ENCODE data around the gene DISC1.
"Not testable (repeated sequence)": the region's sequence is repeated elsewhere in the genome, so short reads cannot be mapped to it uniquely, and the experiment has no call there.

The DISC1 gene

DNA sequence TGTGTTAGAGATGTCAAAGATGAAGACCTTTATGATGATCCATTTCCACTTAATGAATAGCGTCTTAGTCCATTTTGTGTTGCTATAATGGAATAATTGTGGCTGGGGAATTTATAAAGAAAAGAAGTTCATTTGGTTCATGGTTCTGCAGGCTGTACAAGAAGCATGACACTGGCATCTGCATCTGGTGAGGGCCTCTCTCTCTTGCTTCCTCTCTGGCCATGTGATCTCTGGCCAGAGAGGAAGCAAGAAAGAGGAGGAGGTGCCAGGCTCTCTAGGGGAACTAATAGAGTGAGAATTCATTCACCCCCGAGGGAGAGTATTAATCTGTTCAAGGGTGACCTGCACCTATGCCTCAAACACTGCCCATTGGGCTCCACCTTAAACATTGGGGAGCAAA lies 242.8 kb downstream of the DISC1 start:
- in situ Hi-C loops (cut with MboI; ENCODE audit: low sequenced_read_pairs) = loop anchor here (25.0 kb wide), 2 partner anchors 768 to 1368 kb away; partner anchors contain the start of gene SIPA1L2

DNA sequence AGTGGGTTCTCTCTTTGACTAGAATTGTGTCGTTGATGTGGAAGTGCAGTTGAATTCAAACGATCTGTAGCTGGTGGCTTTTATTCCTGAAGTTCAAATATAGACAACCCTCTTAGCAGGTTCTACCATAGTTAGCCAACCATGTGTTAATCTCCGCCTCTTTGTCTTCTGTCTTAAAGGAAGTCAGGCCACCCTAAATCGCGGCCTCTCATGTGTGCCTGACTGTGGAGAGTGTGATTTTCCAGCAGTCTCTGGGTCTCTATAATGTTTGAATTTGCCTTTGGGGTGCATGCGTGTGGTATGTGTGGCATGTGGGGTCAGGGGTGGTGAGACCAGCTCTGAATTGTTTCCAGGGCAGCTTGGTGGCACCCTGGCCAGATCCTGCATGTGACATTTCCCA lies 244.9 kb downstream of the DISC1 start:
- in situ Hi-C loops (cut with MboI; ENCODE audit: low sequenced_read_pairs) = loop anchor here (25.0 kb wide), 2 partner anchors 766 to 1366 kb away; partner anchors contain the start of gene SIPA1L2

DNA sequence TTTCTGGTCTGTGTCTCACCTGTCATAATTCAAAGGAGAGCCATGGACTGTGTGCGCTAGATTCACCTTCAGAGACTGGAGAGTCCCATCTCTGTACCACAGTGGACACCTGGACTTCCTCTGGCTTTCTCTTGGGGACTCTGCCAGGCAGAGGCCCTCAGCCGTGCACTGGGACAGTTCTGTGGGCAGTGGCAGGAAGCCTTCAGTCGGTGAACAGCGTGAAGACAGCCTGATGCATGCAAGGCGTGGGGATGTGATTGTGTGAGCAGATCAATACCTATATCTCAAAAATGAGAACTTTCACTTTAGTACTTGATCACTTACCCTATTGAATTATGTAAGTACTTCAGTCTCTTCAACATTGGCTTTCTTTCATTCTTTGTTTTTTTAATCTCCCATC lies 245.3 kb downstream of the DISC1 start:
- in situ Hi-C loops (cut with MboI; ENCODE audit: low sequenced_read_pairs) = loop anchor here (25.0 kb wide), 2 partner anchors 765 to 1365 kb away; partner anchors contain the start of gene SIPA1L2

- in situ Hi-C loops (cut with MboI; ENCODE audit: low sequenced_read_pairs) = loop anchor here (25.0 kb wide), 2 partner anchors 765 to 1365 kb away; partner anchors contain the start of gene SIPA1L2
Measured at GRCh38 chr1:231872461-231872910, 245.9 kb downstream of the DISC1 start.

GRCh38 chr1:231878737-231879136 lies 252.1 kb downstream of the DISC1 start:
- in situ Hi-C loops (cut with MboI; ENCODE audit: low sequenced_read_pairs) = no loop called here

DNA sequence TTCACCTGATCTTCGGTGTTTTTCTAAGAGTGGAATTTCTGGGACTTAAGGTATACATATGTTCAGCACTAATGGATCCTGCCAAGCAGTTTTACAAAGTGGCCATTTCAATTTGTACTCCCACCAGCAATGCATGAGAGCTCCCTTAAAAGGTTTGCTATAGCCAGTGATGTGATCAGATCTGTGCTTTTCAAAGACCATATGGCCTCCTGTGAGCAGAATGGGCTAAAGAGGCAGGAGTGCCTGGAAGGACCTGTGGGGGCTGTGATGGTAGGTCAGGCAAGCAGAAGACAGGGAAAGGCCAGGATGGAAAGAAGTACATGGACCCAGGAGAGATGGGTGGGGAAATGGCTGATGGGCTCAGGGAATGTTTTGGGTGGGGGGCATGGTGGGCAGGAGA lies 252.7 kb downstream of the DISC1 start:
- in situ Hi-C loops (cut with MboI; ENCODE audit: low sequenced_read_pairs) = no loop called here

GRCh38 chr1:231882333-231882732 lies 255.7 kb downstream of the DISC1 start:
- in situ Hi-C loops (cut with MboI; ENCODE audit: low sequenced_read_pairs) = no loop called here

GRCh38 chr1:231882790-231883189 lies 256.2 kb downstream of the DISC1 start:
- in situ Hi-C loops (cut with MboI; ENCODE audit: low sequenced_read_pairs) = no loop called here

DNA sequence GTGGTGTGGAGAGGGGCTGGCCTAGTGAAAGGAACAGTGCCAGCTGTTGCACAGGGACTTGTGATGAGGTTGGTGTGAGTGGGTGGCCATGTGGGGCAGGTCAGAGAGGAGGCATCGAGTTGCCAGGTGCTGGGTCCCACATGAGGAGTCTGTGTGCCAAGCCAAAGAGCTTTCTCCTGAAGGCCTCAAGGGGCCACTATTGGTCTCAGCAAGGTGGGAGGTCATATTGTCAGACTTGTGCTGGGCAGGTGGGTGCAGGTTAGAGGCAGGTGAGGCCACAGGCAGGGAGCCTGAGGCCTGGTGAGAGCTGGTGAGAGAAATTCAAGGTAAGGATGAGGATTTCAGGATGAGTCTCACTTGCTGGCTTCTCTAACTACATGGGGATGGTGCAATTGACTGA lies 256.8 kb downstream of the DISC1 start:
- in situ Hi-C loops (cut with MboI; ENCODE audit: low sequenced_read_pairs) = no loop called here

- in situ Hi-C loops (cut with MboI; ENCODE audit: low sequenced_read_pairs) = no loop called here
Measured at GRCh38 chr1:231885209-231885854, 258.7 kb downstream of the DISC1 start.

- in situ Hi-C loops (cut with MboI; ENCODE audit: low sequenced_read_pairs) = no loop called here
Measured at GRCh38 chr1:231887166-231887565, 260.6 kb downstream of the DISC1 start.

- in situ Hi-C loops (cut with MboI; ENCODE audit: low sequenced_read_pairs) = no loop called here
Measured at GRCh38 chr1:231887866-231888265, 261.3 kb downstream of the DISC1 start.

GRCh38 chr1:231890791-231891190 lies 264.2 kb downstream of the DISC1 start:
- in situ Hi-C loops (cut with MboI; ENCODE audit: low sequenced_read_pairs) = no loop called here

- in situ Hi-C loops (cut with MboI; ENCODE audit: low sequenced_read_pairs) = no loop called here
Measured at GRCh38 chr1:231893400-231894102, 267.0 kb downstream of the DISC1 start.

GRCh38 chr1:231896806-231897205 lies 270.2 kb downstream of the DISC1 start:
- in situ Hi-C loops (cut with MboI; ENCODE audit: low sequenced_read_pairs) = no loop called here

DNA sequence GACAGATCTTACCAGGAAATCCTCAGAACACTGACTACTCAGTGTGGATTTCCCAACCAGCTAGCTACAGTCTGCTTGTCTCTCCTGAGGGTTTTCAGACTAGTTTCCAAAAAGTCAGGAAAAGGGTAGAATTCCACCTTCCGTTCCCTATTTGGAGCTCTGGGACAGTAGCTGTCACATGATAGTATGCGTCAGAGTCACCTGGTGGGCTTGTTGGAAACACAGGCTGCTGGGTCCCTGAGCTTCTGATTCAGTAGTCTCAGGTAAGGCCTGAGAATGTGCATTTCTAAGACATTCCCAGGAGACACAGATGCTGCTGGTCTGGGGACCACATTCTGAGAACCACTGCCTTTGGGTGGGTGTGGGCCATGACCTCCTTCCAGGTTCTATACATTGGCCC lies 272.5 kb downstream of the DISC1 start:
- in situ Hi-C loops (cut with MboI; ENCODE audit: low sequenced_read_pairs) = no loop called here

GRCh38 chr1:231899713-231900435 lies 273.3 kb downstream of the DISC1 start:
- in situ Hi-C loops (cut with MboI; ENCODE audit: low sequenced_read_pairs) = no loop called here

DNA sequence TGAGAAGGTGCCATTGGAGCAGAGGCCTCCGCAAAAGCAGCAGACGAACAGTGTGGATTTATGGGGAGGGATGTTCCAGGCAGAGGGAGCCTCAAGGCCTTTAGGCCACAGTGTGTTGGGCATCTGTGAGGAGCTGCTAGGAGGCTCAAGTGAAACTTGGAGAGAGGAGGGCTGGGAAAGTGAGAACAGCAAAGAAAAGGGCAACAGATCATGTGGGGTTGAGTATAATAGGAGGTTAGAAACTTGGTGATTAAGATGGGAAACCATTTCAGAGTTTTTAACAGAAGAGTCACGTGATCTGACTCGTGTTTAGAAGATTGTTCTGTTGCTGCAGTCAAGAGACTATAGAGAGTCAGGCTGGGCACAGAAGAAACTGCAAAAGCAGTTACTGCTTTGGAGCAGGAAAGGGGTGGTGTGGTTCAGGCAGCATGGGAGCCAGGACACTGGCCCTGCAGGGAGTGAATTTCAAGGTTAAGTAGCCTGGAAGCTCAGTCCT lies 277.0 kb downstream of the DISC1 start:
- in situ Hi-C loops (cut with MboI; ENCODE audit: low sequenced_read_pairs) = no loop called here

GRCh38 chr1:231907310-231907709 lies 280.7 kb downstream of the DISC1 start:
- in situ Hi-C loops (cut with MboI; ENCODE audit: low sequenced_read_pairs) = not testable (repeated sequence)

DNA sequence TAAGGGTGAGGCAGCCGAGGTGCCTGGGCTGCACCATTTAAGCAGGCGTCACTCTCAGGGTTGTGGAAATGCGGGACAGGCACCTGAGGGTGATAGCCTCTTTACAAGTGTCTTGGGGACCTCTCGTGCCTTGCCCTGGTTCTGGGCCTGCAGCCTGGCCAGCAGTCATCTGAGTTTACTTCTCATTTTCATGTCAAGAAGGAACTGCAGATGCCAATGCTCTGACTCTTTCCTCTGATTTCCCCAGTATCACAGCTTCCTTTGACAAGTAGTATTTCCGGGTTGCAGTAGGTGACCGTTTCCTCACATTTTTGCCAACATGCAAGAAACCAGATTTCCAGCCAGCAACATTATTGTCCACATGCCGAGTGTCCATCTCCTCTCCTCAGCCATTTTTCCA lies 286.9 kb downstream of the DISC1 start:
- in situ Hi-C loops (cut with MboI; ENCODE audit: low sequenced_read_pairs) = no loop called here

DNA sequence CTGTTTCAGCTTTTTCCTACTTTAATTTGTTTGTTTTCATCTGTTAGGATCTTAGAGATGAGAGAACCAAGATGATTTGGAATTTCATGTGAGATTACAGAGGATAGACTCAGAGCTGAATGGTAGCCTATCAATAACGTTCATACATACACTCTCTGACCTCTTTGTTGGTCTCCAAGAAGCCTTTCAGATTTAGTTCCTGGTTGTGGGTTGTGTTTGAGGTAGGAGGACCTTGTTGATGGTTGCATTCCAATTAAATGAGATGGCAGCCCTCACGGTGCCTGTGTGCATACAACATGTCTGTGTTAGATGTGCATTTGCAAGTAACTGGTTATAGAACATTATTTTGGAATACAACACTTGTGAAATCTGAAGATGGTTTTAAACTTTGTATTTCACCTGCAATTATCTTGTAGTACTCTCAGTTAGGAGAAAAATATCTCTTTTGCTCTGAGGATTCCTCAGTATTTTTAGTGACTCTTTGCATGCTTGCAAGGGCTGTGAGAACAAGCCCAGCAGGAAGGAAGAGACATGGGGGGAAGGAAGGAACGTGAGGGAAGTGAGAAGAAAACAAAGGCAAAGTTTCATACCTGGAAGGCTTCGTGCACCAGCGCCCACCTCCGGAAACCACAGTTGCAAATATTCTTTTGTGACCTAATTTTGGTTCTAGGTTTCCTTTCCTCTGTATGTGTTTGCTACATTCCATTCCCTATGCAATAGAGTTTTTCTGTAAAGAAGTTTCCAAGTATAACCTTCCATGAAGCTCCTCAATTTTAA lies 291.8 kb downstream of the DISC1 start:
- in situ Hi-C loops (cut with MboI; ENCODE audit: low sequenced_read_pairs) = no loop called here

Data from HL-60/S4 treated with retinoic acid at 250 ng/mL for 4 days and 3 days (cell line).